Gastrocnemius medialis (tissue), 4 donors: ENCODE results near the gene CMPK1. TPM values are rescaled to one million over a fixed set of nuclear protein-coding genes. Genes with fewer than 3 reads are reported as not detected.
A peak's percentile ranks its signal among the peaks of the same experiment; 100 is the strongest.

Experiments used
- ATAC-seq, 2 donors: fragments of 150-250 bp; one replicate each; pipeline ENCODE4 v1.9.1; 2016
- DNase-seq, 2 donors: peaks; one replicate each; pipeline ENCODE4 v3.0.0-alpha.2; 2019
- H3K27ac ChIP-seq, 4 donors: fragments of 200-600 bp; sonication (generic); 1 replicate in 1 of 4; 2 replicates in 3 of 4; pipeline ENCODE4 v1.5.1; 2016 to 2018; ENCODE audit warnings: mild to moderate bottlenecking in 2 of 4, moderate library complexity in 1 of 4
- H3K27me3 ChIP-seq, 3 donors: fragments of 200-600 bp; sonication (generic) in 2 of 3; 1 replicate in 1 of 3; 2 replicates in 2 of 3; pipeline versions ENCODE4 v1.5.1 to v1.6.0; 2016 to 2019; ENCODE audit warnings: mild to moderate bottlenecking in 1 of 3, moderate library complexity in 1 of 3
- H3K36me3 ChIP-seq, 2 donors: fragments of 200-600 bp; sonication (generic) in 1 of 2; one replicate each; pipeline ENCODE4 v1.5.1; 2017 to 2018
- H3K4me1 ChIP-seq, 2 donors: fragments of 200-600 bp; sonication (generic) in 1 of 2; one replicate each; pipeline ENCODE4 v1.5.1; 2016 to 2017; ENCODE audit warnings: mild to moderate bottlenecking in 2 of 2
- H3K4me3 ChIP-seq, 4 donors: fragments of 200-600 bp; sonication (generic) in 3 of 4; 1 replicate in 1 of 4; 2 replicates in 3 of 4; pipeline ENCODE4 v1.5.1; 2016 to 2019; ENCODE audit warnings: mild to moderate bottlenecking in 2 of 4
- H3K9me3 ChIP-seq, 3 donors: fragments of 200-600 bp; sonication (generic) in 2 of 3; 1 replicate in 1 of 3; 2 replicates in 2 of 3; pipeline ENCODE4 v1.5.1; 2016 to 2019
- CTCF ChIP-seq, 5 experiments: fragments of 450-650 bp in 3 of 5; fragments of 200-600 bp in 2 of 5; sonication (generic) in 2 of 5; IDR thresholded peaks in 4 of 5; conservative IDR thresholded peaks in 1 of 5; 1 replicate in 4 of 5; 2 replicates in 1 of 5; pipeline ENCODE4 v1.5.1; 2016 to 2019; ENCODE audit warnings: antibody characterized with exemption in 5 of 5, mild to moderate bottlenecking in 3 of 5, moderate library complexity in 3 of 5
- POLR2A ChIP-seq, 2 donors: fragments of 450-650 bp; IDR thresholded peaks; one replicate each; pipeline ENCODE4 v1.6.1; 2017; ENCODE audit warnings: antibody characterized with exemption in 2 of 2, mild to moderate bottlenecking in 2 of 2, moderate library complexity in 2 of 2
- in situ Hi-C, 4 donors: fragments of 200-750 bp; cut with MboI; loops; one replicate each; pipeline versions ENCODE4 v1.15.0 to v1.8.0; 2017; ENCODE audit warnings: low sequenced_read_pairs in 4 of 4
- intact Hi-C: fragments of 100-400 bp; cut with DNase I; formaldehyde crosslinking; loops from one replicate; pipeline ENCODE4 v1.15.1; 2023; ENCODE audit warnings: low total_unique reads
- total RNA-seq, 4 donors: library from RNA; depleted of rRNA; stranded (reverse); fragments of >200 nt; gene quantifications; one replicate each; pipeline versions ENCODE4 v1.1.0 to v1.2.3, GENCODE V29; 2016

The CMPK1 gene
- total RNA-seq, 4 donors from 2014 or later = 70.7 to 98.7 (median 88.3) TPM

- no peak for TF ChIP-seq CTCF (IDR thresholded peaks at IDR 0.05 in 4 of 5, conservative IDR thresholded peaks at IDR 0.05 in 1 of 5)
- peaks cover 0 to 4% of the 10 kb centered on the region in 2 donors for H3K4me1 ChIP-seq
- ATAC-seq = no peak
- in situ Hi-C loops = no loop called here
- no peak overlapping the region for H3K4me3 ChIP-seq
- no peaks in the 10 kb centered on the region for H3K27me3 ChIP-seq
- no peaks in the 10 kb centered on the region for H3K9me3 ChIP-seq
- peaks cover 0 to 12% of the 10 kb centered on the region in 2 donors for H3K36me3 ChIP-seq
- H3K27ac ChIP-seq = no peak overlapping the region
- DNase-seq = no peak
- intact Hi-C loops = loop anchor here (5.0 kb wide), 1 partner anchor 342 kb away; no protein-coding TSS in a partner anchor
These were observed 51.4 kb downstream of the CMPK1 start for GRCh38 chr1:47385020-47385419.

DNA sequence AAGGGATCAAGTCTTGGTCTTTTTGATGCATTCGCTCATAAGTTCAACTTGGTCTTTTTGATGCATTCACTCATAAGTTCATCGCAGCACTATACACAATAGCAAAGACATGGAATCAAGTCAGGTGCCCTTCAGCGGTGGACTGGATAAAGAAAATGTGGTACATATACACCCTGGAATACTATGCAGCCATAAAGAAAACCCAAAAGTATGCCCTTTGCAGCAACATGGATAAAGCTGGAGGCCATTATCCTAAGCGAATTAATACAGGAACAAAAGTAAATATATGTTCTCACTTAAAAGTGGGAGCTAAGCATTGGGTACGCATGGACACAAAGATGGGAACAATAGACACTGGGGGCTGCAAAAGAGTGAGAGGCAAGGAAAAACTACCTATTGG is 52.7 kb downstream of the CMPK1 start:
- H3K36me3 ChIP-seq = peaks cover 0 to 4% of the 10 kb centered on the region in 2 donors
- H3K9me3 ChIP-seq = no peaks in the 10 kb centered on the region
- intact Hi-C loops (loop anchor here (5.0 kb wide), 1 partner anchor 341 kb away; no protein-coding TSS in a partner anchor), in situ Hi-C loops (no loop called here)
- H3K4me1 ChIP-seq = peaks cover 0 to 4% of the 10 kb centered on the region in 2 donors
- no peak overlapping the region for H3K27ac ChIP-seq
- H3K4me3 ChIP-seq = no peak overlapping the region
- H3K27me3 ChIP-seq = no peaks in the 10 kb centered on the region
- no peak for ATAC-seq
- no peak for TF ChIP-seq POLR2A (IDR thresholded peaks at IDR 0.05)
- TF ChIP-seq CTCF (IDR thresholded peaks at IDR 0.05 in 4 of 5, conservative IDR thresholded peaks at IDR 0.05 in 1 of 5) = no peak
- DNase-seq = no peak

DNA sequence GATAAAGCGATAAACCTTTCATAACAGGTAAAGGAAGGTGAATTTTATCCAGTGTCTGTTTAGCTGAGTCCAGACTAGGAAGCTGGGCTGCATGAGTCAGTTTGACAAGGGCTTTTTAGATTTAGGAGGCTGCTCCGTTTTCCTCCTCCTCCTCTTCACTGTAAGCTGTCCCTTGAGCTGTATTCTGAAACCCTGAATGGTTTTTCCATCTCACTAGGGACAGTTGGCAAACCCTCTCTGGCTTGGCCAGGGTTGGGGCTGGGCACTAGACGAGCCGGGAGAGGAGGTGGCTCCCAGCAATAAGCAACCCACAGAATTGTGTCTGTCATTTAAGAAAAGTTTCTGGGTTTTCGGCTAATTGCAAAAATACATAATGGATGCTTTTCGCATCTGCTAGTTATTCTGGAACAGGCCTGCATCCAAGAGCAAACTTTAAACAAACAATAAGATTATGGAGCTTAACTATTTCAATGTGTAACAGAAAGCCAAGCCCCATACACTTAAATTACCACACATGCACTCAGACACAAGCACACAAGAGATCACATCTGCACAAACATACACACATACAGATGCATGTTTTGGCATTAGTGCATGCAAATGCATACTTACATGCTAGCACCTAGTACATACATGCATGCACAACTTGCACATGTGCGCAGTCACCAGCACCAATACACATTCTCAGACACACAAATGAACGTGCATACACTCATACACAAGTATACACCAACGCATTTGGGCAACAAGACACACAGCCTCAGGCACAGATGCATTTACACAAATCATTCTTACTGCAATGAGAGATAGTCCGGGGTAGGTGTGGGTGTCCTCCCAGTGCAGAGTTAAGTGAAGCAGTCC is 54.7 kb downstream of the CMPK1 start:
- TF ChIP-seq POLR2A (IDR thresholded peaks at IDR 0.05) (no peak), CTCF (IDR thresholded peaks at IDR 0.05 in 4 of 5, conservative IDR thresholded peaks at IDR 0.05 in 1 of 5) (peak in 1 of 5 experiments; percentile 29)
- no peak overlapping the region for H3K27ac ChIP-seq
- intact Hi-C loops = loop anchor here (5.0 kb wide), 1 partner anchor 339 kb away; no protein-coding TSS in a partner anchor
- no peak overlapping the region for H3K4me3 ChIP-seq
- peaks cover 0 to 9% (median 9%) of the 10 kb centered on the region in 3 donors for H3K27me3 ChIP-seq
- H3K9me3 ChIP-seq = no peaks in the 10 kb centered on the region
- H3K36me3 ChIP-seq = no peaks in the 10 kb centered on the region
- in situ Hi-C loops = no loop called here
- ATAC-seq (peak in 1 of 2 donors; percentile 29), DNase-seq (no peak)
- H3K4me1 ChIP-seq = peaks cover 0 to 4% of the 10 kb centered on the region in 2 donors

DNA sequence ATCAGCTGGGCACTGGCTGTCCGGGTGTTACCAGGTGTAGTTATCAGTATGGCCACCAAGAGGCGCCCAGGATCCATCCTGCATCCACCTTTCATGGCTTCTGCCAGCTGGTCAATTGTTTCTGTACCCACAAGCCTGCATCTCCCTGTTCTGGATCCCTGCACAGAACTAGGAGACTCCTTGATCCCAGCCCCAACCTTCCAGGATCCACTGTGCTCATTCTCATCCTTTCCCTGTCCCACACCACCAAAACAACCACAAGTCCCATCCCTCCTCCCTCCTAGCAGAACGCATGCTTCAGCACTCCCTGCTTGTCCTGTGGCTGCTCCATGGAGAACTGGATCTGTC is 55.3 kb downstream of the CMPK1 start:
- in situ Hi-C loops (no loop called here), intact Hi-C loops (loop anchor here (5.0 kb wide), 1 partner anchor 338 kb away; no protein-coding TSS in a partner anchor)

More for the DNA sequence above, 55.3 kb downstream of the CMPK1 start:
- ATAC-seq (peak; percentile 27 to 64), DNase-seq (peak; percentile 5 to 29)
- no peaks in the 10 kb centered on the region for H3K36me3 ChIP-seq
- TF ChIP-seq CTCF (IDR thresholded peaks at IDR 0.05 in 4 of 5, conservative IDR thresholded peaks at IDR 0.05 in 1 of 5) (peak in 3 of 5 experiments; percentile 50 to 67 (median 60)), POLR2A (IDR thresholded peaks at IDR 0.05) (no peak)
- H3K9me3 ChIP-seq = no peaks in the 10 kb centered on the region
- H3K4me3 ChIP-seq = no peak overlapping the region
- no peak overlapping the region for H3K27ac ChIP-seq
- peaks cover 0 to 4% of the 10 kb centered on the region in 2 donors for H3K4me1 ChIP-seq
- peaks cover 0 to 14% (median 9%) of the 10 kb centered on the region in 3 donors for H3K27me3 ChIP-seq
